PC-3 (cell line): ENCODE measurements around the gene ACIN1.

Experiments
- CTCF ChIP-seq: fragments of 300-600 bp; sonication (generic); conservative IDR thresholded peaks from 2 replicates; pipeline ENCODE4 v1.5.1; 2017; ENCODE audit warnings: antibody characterized with exemption, low read depth, mild to moderate bottlenecking, low read length
- EZH2 ChIP-seq: fragments of 300-600 bp; sonication (generic); IDR thresholded peaks from one replicate; pipeline ENCODE4 v1.6.1; 2017; ENCODE audit warnings: antibody characterized with exemption, mild to moderate bottlenecking, low read length; ENCODE audit not compliant: unreplicated experiment

GRCh38 chr14:23021889-23022442, 73.0 kb downstream of the ACIN1 start:
- TF ChIP-seq CTCF, result no peak
- no peak for TF ChIP-seq EZH2
